ENCODE measurements around the gene INSM2. TPM values are rescaled to one million over a fixed set of nuclear protein-coding genes. Genes with fewer than 3 reads are reported as not detected.

Gene INSM2
- total and polyA plus RNA-seq, 2 donors (not counting 1 experiment from before 2014, with no cell fraction given) = not detected

DNA sequence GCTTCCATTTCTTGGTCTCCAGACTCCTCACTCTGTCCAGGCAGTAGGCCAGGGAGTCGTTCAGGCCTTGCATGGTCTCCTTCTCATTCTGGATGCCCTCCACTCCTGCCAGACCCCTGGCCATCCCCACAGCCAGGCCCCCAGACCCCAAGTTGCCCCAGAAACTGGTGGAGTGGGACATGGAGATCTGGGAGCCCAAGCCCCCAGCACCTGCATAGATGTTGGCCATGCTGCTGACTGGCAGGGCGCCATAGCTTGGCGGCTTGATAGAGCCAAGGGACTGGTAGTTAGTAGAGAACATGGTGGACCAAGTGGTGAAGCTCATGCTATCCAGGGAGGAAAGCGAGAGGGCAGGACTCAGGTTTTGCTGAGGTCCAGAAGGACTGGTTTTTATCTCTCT is 21.2 kb upstream of the INSM2 start:
- no peak overlapping the region for H3K27ac ChIP-seq (ENCODE audit: low read length in 2 of 2)
- no peak overlapping the region for H2AFZ ChIP-seq (ENCODE audit: insufficient read depth, low read depth, low read length, poor library complexity, severe bottlenecking)
- no peaks in the 10 kb centered on the region for H3K79me2 ChIP-seq (ENCODE audit: control insufficient read depth, insufficient read depth, low read length)
- H3K9me3 ChIP-seq (ENCODE audit: control extremely low read depth in 1 of 3, control insufficient read depth in 2 of 3, insufficient read depth in 1 of 3, low read length in 2 of 3) = no peaks in the 10 kb centered on the region
- no peaks in the 10 kb centered on the region for H4K20me1 ChIP-seq (ENCODE audit: control insufficient read depth, insufficient read depth, low read length, poor library complexity, severe bottlenecking)
- H3K27me3 Mint-ChIP-seq = peaks cover 12% of the 10 kb centered on the region
- no peak for ATAC-seq (ENCODE audit: low read depth)
- no peak overlapping the region for H3K27ac Mint-ChIP-seq
- no peaks in the 10 kb centered on the region for H3K27me3 ChIP-seq (replicated peaks in 1 of 4; ENCODE audit: control extremely low read depth in 1 of 4, control insufficient read depth in 3 of 4, insufficient read depth in 4 of 4, low read length in 3 of 4)
- no peak overlapping the region for H3K4me3 Mint-ChIP-seq
- TF ChIP-seq EZH2 (IDR thresholded peaks at IDR 0.05; ENCODE audit: borderline replicate concordance, insufficient read depth, low read depth, low read length, poor library complexity, severe bottlenecking) = no peak
- TF ChIP-seq, protein P1, sequence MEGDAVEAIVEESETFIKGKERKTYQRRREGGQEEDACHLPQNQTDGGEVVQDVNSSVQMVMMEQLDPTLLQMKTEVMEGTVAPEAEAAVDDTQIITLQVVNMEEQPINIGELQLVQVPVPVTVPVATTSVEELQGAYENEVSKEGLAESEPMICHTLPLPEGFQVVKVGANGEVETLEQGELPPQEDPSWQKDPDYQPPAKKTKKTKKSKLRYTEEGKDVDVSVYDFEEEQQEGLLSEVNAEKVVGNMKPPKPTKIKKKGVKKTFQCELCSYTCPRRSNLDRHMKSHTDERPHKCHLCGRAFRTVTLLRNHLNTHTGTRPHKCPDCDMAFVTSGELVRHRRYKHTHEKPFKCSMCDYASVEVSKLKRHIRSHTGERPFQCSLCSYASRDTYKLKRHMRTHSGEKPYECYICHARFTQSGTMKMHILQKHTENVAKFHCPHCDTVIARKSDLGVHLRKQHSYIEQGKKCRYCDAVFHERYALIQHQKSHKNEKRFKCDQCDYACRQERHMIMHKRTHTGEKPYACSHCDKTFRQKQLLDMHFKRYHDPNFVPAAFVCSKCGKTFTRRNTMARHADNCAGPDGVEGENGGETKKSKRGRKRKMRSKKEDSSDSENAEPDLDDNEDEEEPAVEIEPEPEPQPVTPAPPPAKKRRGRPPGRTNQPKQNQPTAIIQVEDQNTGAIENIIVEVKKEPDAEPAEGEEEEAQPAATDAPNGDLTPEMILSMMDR (IDR thresholded peaks at IDR 0.05) = no peak
- H3K4me1 Mint-ChIP-seq = no peaks in the 10 kb centered on the region
- H3K4me2 ChIP-seq (replicated peaks; ENCODE audit: low read depth, low read length, poor library complexity, severe bottlenecking) = no peak overlapping the region
- ChIA-PET CTCF (no interaction called here), POLR2A (no interaction called here)
- H3K9ac ChIP-seq (ENCODE audit: low read length) = no peak overlapping the region
- H3K9me3 Mint-ChIP-seq (ENCODE audit: insufficient read depth) = no peaks in the 10 kb centered on the region
- no peak overlapping the region for H3K4me3 ChIP-seq (ENCODE audit: control extremely low read depth in 1 of 5, extremely low read depth in 1 of 5, insufficient read depth in 1 of 5, low read depth in 2 of 5, low read length in 4 of 5)
- DNase-seq = no peak
- intact Hi-C loops (cut with micrococcal nuclease) = no loop called here
- no peaks in the 10 kb centered on the region for H3K36me3 ChIP-seq (replicated peaks in 1 of 2; ENCODE audit: control extremely low read depth in 1 of 2, control insufficient read depth in 1 of 2, extremely low read depth in 1 of 2, insufficient read depth in 2 of 2, low read length in 1 of 2)
- 96% methylated on average over 3 of the region's 4 CpGs for WGBS (ENCODE audit: insufficient coverage)
- H3K4me1 ChIP-seq (ENCODE audit: control insufficient read depth in 2 of 2, insufficient read depth in 2 of 2, low read length in 2 of 2) = no peaks in the 10 kb centered on the region

DNA sequence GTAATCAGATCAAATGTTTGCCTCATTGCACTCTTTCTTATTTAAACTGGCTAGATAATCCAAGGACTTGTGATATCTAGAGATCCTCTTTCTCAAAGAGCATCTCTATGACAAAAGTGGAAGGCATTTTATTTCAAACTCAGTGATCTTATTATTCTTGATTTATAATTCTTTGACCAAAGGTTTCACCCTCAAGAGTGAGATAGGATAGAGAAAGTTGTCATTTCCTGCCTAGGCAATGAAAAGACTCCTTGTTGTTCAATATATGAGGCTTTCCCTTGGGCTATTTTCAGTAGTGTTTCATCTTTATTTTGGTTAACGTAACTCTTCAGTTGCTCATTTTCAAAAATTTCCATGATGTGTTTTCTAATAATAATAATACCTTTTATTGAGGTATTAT is 18.0 kb upstream of the INSM2 start:
- Histone ChIP-seq H3K4me3 (ENCODE audit: control extremely low read depth in 1 of 5, extremely low read depth in 1 of 5, insufficient read depth in 1 of 5, low read depth in 2 of 5, low read length in 4 of 5) (no peak overlapping the region), H3K4me1 (ENCODE audit: control insufficient read depth in 2 of 2, insufficient read depth in 2 of 2, low read length in 2 of 2) (no peaks in the 10 kb centered on the region), H3K4me2 (replicated peaks; ENCODE audit: low read depth, low read length, poor library complexity, severe bottlenecking) (no peak overlapping the region), H3K27ac (ENCODE audit: low read length in 2 of 2) (no peak overlapping the region), H3K27me3 (replicated peaks in 1 of 4; ENCODE audit: control extremely low read depth in 1 of 4, control insufficient read depth in 3 of 4, insufficient read depth in 4 of 4, low read length in 3 of 4) (no peaks in the 10 kb centered on the region), H3K79me2 (ENCODE audit: control insufficient read depth, insufficient read depth, low read length) (no peaks in the 10 kb centered on the region), H3K9ac (ENCODE audit: low read length) (no peak overlapping the region), H3K36me3 (replicated peaks in 1 of 2; ENCODE audit: control extremely low read depth in 1 of 2, control insufficient read depth in 1 of 2, extremely low read depth in 1 of 2, insufficient read depth in 2 of 2, low read length in 1 of 2) (no peaks in the 10 kb centered on the region), H4K20me1 (ENCODE audit: control insufficient read depth, insufficient read depth, low read length, poor library complexity, severe bottlenecking) (no peaks in the 10 kb centered on the region), H3K9me3 (ENCODE audit: control extremely low read depth in 1 of 3, control insufficient read depth in 2 of 3, insufficient read depth in 1 of 3, low read length in 2 of 3) (no peaks in the 10 kb centered on the region), H2AFZ (ENCODE audit: insufficient read depth, low read depth, low read length, poor library complexity, severe bottlenecking) (no peak overlapping the region)
- no peak overlapping the region for H3K27ac Mint-ChIP-seq
- H3K4me3 Mint-ChIP-seq = no peak overlapping the region
- POLR2A ChIA-PET = no interaction called here
- no peak for TF ChIP-seq EZH2 (IDR thresholded peaks at IDR 0.05; ENCODE audit: borderline replicate concordance, insufficient read depth, low read depth, low read length, poor library complexity, severe bottlenecking)
- TF ChIP-seq, protein P1 (IDR thresholded peaks at IDR 0.05) = no peak
- H3K9me3 Mint-ChIP-seq (ENCODE audit: insufficient read depth) = no peaks in the 10 kb centered on the region
- H3K4me1 Mint-ChIP-seq = peaks cover 4% of the 10 kb centered on the region
- H3K27me3 Mint-ChIP-seq = peaks cover 4% of the 10 kb centered on the region
- WGBS (ENCODE audit: insufficient coverage) = no CpG with 5 or more reads among the region's 1 CpG
- DNase-seq (no peak), ATAC-seq (ENCODE audit: low read depth) (no peak)
- intact Hi-C loops (cut with micrococcal nuclease) = no loop called here
- CTCF ChIA-PET = no interaction called here
